GM10248 (cell line): Measurements from ENCODE around the gene ADAM10.

ENCODE experiments used
- CTCF ChIA-PET: fragments of 300-600 bp; sonication (Branson Sonifier 250); formaldehyde crosslinking; extraction: SDS; loops from one replicate; lab custom pipeline; 2021; ENCODE audit warnings: antibody characterized with exemption; lab: Yijun Ruan, JAX
- POLR2A ChIA-PET: fragments of 350-650 bp; sonication (Branson Sonifier 250); formaldehyde crosslinking; extraction: SDS; loops from one replicate; lab custom pipeline; 2020; ENCODE audit warnings: antibody characterized with exemption; lab: Yijun Ruan, JAX
- DNase-seq: peaks from one replicate; pipeline ENCODE4 v3.0.0; 2012; ENCODE audit errors: extremely low spot score
- CTCF ChIP-seq: IDR thresholded peaks from 2 replicates; pipeline ENCODE4 v1.5.1; 2012; ENCODE audit warnings: mild to moderate bottlenecking, low read depth; ENCODE audit errors: extremely low read depth, missing control alignments, control extremely low read depth

Gene ADAM10

GRCh38 chr15:58551084-58551763 lies 198.3 kb downstream of the ADAM10 start:
- no peak for DNase-seq
- TF ChIP-seq CTCF = no peak
- POLR2A ChIA-PET = no interaction called here
- CTCF ChIA-PET = interaction anchor here (1.2 kb wide), 1 partner anchor 28 kb away, joined by 3 read pairs; no protein-coding TSS in a partner anchor

- CTCF ChIA-PET = interaction anchor here (1.2 to 1.6 kb wide), 2 partner anchors 9 to 27 kb away, joined by 3 to 4 read pairs; no protein-coding TSS in a partner anchor
- no peak for TF ChIP-seq CTCF
- no peak for DNase-seq
- POLR2A ChIA-PET = no interaction called here
Observed at GRCh38 chr15:58549785-58550074, 199.8 kb downstream of the ADAM10 start.

- ChIA-PET CTCF (interaction anchor here (1.6 kb wide), 1 partner anchor 10 kb away, joined by 4 read pairs; no protein-coding TSS in a partner anchor), POLR2A (no interaction called here)
- no peak for TF ChIP-seq CTCF
- DNase-seq = no peak
Observed at GRCh38 chr15:58549013-58549784, 200.3 kb downstream of the ADAM10 start.

- ChIA-PET CTCF (interaction anchor here (1.6 kb wide), 1 partner anchor 10 kb away, joined by 4 read pairs; no protein-coding TSS in a partner anchor), POLR2A (no interaction called here)
- TF ChIP-seq CTCF = no peak
- DNase-seq = no peak
Observed at GRCh38 chr15:58548308-58549012, 201.0 kb downstream of the ADAM10 start.

- ChIA-PET POLR2A (no interaction called here), CTCF (interaction anchor here (0.7 to 0.9 kb wide), 2 partner anchors 8 to 26 kb away, joined by 3 read pairs; no protein-coding TSS in a partner anchor)
- no peak for DNase-seq
- no peak for TF ChIP-seq CTCF
Observed at GRCh38 chr15:58547628-58548307, 201.7 kb downstream of the ADAM10 start.
